Neuron (in vitro differentiated cells): ENCODE measurements around the gene THAP4.

ENCODE experiments used
- H2AFZ ChIP-seq: one replicate; pipeline ENCODE4 v1.6.1; 2013; ENCODE audit warnings: low read depth, mild to moderate bottlenecking, inconsistent platforms, low read length, moderate library complexity
- H3K27me3 ChIP-seq: one replicate; pipeline ENCODE4 v1.6.1; 2013; ENCODE audit warnings: low read length; ENCODE audit not compliant: insufficient read depth
- H3K36me3 ChIP-seq: one replicate; pipeline ENCODE4 v1.6.1; 2013; ENCODE audit warnings: low read length; ENCODE audit not compliant: insufficient read depth
- H3K4me1 ChIP-seq: one replicate; pipeline ENCODE4 v1.6.1; 2013; ENCODE audit warnings: low read length; ENCODE audit not compliant: insufficient read depth
- H3K4me3 ChIP-seq: 2 replicates; pipeline ENCODE4 v1.5.1; 2013; ENCODE audit warnings: mild to moderate bottlenecking, low read length, moderate library complexity
- H3K9me3 ChIP-seq: one replicate; pipeline ENCODE4 v1.6.1; 2013; ENCODE audit warnings: low read length

THAP4 gene

DNA sequence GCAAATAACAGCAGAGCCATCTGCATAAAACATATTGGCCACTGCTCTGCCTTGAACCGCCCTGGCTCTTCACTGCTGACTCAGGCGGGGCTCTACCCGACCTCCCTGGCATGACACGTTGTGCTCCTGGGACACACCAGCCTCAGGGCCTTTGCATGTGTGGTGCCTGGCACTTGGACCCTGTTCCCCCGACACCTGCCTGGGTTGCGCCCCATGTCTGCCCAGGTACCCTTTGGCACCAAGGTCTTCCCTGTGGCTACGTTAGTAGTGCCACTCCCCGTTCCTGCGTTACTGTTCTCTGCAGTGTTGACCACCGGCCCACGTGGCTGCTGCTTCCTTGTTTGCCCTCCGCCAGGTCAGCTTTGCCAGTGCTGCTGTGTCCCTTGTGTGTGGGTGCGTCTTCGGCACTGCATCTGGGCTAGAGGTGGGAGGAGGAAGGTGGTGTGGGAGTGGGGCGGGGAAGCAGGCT, 20.9 kb upstream of the THAP4 start:
- Histone ChIP-seq H3K4me1 (no peaks in the 10 kb centered on the region), H2AFZ (no peak overlapping the region), H3K36me3 (peaks cover 60% of the 10 kb centered on the region), H3K9me3 (no peaks in the 10 kb centered on the region), H3K4me3 (no peak overlapping the region), H3K27me3 (no peaks in the 10 kb centered on the region)

DNA sequence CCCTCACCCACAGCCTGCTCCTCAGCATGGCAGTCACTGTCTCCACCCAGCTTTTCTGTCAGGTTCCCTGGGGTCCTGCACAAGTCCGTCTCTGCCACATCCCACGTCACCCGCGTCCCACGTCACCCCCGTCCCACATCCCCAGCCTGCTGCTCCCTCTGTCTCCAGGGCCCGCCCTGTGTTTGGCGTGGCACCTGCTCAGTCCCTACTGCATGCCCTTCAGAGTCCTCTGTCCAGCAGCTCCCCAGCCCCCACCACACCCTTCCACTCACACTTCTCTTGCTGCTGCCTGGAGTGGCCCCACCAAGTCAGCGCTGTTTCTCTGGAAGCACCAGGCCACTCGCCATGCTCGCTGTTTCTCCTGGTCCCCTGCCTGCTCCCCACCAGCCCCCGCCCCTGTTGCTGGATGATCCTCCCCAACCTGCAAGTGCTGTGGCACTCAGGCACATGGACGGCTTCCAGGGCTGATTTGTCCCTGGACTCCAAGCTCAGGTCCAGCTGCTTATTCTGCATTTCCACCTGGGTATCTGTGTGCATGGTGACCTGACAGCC, 19.3 kb upstream of the THAP4 start:
- peaks cover 67% of the 10 kb centered on the region for H3K36me3 ChIP-seq
- no peak overlapping the region for H2AFZ ChIP-seq
- no peaks in the 10 kb centered on the region for H3K4me1 ChIP-seq
- no peaks in the 10 kb centered on the region for H3K9me3 ChIP-seq
- H3K27me3 ChIP-seq = no peaks in the 10 kb centered on the region
- no peak overlapping the region for H3K4me3 ChIP-seq

DNA sequence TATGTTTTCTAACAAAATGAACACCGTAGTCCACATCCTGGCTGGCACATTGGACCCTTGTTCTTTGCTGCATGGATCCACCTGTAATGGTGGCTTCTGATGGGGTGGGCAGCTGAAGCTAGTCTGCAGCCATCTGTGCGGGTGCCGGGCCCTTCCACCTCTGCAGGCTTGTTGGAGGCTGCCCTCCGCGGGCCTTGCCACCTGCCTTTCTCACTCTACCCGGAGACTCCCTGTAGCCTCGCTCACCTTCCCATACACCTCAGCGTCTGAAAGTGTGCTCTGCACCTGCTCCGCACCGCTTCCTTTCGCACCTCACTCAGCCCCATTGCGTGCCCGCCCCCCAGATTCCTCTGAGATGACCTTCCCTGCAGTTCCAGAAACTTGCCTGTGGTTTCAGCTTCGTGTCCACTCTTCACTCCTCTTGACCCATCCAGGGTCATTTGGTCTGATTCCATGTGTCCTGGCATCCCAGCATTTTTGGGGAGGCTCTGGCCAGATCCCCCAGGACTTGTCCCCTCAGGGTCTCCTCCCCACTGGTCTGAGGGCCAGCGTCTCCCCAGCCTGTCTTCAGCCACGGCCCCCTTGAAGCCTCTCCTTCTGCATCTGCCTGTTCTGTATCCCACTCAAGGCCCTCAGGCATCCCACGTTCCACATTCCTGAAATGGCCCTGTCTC, 18.7 kb upstream of the THAP4 start:
- H2AFZ ChIP-seq = no peak overlapping the region
- H3K36me3 ChIP-seq = peaks cover 67% of the 10 kb centered on the region
- no peaks in the 10 kb centered on the region for H3K4me1 ChIP-seq
- H3K4me3 ChIP-seq = no peak overlapping the region
- no peaks in the 10 kb centered on the region for H3K27me3 ChIP-seq
- no peaks in the 10 kb centered on the region for H3K9me3 ChIP-seq

DNA sequence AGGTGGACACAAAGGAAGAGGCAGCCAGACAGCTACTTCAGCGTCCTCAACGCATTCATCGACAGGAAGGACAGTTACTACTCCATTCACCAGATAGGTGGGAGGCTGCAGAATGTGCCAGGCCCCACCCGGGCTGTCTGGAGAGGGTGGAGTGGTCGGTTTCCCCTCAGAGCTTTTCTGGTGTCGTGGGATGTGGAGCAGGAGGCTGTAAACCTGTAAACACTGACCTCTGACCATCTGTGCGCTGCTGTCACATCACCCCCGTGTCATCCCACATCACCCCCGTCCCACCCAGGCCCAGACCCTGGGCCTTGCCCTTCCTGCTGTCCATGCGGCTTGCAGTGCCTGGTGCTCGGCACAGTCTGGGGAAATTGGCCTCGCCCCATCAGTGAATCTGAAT, 17.6 kb upstream of the THAP4 start:
- Histone ChIP-seq H3K27me3 (no peaks in the 10 kb centered on the region), H2AFZ (no peak overlapping the region), H3K36me3 (peaks cover 67% of the 10 kb centered on the region), H3K4me1 (no peaks in the 10 kb centered on the region), H3K4me3 (no peak overlapping the region), H3K9me3 (no peaks in the 10 kb centered on the region)

DNA sequence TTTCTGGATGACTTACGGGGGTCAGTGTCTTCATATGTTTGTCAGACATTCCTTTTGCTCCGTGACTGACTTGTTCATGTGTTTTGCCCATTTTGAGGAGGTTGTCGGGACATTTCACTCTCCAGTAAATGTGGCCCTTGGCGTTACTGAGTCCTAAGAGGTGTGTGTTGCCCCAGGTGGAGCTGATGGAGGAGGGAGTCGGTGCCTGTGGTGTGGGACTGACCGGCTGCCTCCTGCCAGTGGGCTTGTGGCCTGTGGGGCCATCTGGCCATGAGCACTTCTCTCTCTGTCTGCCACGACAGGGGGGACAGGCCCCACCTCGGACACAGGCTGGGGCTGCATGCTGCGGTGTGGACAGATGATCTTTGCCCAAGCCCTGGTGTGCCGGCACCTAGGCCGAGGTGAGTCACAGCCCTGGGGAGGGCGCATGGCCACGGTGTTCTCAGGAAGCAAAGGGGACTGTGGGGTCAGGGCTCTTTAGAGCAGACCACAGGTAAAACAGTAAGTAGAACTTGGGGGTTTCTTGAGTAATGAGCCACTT, 16.3 kb upstream of the THAP4 start:
- Histone ChIP-seq H3K27me3 (no peaks in the 10 kb centered on the region), H3K9me3 (no peaks in the 10 kb centered on the region), H3K36me3 (peaks cover 63% of the 10 kb centered on the region), H3K4me1 (peaks cover 6% of the 10 kb centered on the region), H3K4me3 (no peak overlapping the region), H2AFZ (no peak overlapping the region)

DNA sequence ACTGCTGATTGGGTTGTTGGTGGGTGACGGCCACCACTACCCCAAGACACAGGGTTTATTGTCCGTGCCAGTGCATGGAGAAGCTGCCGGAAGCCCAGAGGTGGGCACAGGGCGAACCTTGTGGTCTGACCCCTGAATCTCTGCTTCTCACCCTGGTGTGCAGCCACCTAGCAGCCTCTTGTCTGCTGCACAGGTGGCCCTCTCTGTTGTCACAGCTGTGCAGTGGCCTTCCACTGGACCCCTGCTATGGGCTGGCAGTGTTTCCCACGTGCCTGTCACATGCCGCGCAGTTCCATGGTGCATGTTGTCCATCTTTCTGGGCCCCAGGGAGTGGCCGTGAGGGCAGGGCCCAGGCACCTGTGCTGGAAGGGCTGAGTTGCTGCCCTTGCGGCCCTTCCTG, 15.8 kb upstream of the THAP4 start:
- peaks cover 8% of the 10 kb centered on the region for H3K4me1 ChIP-seq
- peaks cover 60% of the 10 kb centered on the region for H3K36me3 ChIP-seq
- H2AFZ ChIP-seq = no peak overlapping the region
- no peaks in the 10 kb centered on the region for H3K9me3 ChIP-seq
- H3K4me3 ChIP-seq = no peak overlapping the region
- H3K27me3 ChIP-seq = no peaks in the 10 kb centered on the region

DNA sequence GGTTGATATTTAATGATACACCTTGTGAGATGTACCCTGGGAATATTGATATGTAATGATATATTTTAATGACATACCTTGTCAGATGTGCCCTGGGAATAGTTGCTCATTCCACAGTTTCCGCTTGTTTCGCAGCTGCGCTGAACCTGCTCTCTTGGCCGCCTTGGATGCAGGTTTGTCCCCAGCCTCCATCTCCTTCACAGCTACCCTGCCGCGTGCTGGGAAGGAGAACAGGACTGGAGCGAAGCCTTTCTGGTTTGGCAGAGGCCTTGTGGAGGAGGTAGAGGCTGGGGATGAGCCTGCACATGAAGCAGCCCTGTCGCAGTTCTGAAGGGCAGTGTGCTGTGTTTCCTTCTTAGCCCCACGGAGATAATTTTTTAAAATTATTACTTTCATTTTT, 15.2 kb upstream of the THAP4 start:
- no peaks in the 10 kb centered on the region for H3K27me3 ChIP-seq
- H3K36me3 ChIP-seq = peaks cover 58% of the 10 kb centered on the region
- H2AFZ ChIP-seq = no peak overlapping the region
- H3K4me3 ChIP-seq = no peak overlapping the region
- no peaks in the 10 kb centered on the region for H3K9me3 ChIP-seq
- H3K4me1 ChIP-seq = peaks cover 8% of the 10 kb centered on the region

DNA sequence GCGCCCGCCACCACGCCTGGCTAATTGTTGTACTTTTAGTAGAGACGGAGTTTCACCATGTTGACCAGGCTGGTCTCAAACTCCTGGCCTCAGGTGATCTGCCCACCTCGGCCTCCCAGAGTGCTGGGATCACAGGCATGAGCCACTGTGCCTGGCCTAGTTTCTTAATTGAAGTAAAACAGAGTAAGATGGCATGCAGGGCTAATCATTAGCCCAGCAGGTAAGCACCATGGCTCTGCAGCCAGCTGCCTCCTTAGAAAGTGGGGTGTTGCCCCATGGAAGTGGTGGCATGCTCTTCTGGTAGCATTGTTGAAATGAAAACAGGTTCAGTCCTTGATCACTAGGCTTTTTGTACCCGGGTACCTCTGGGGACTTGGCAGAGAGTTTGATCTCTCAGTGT, 13.0 kb upstream of the THAP4 start:
- H3K27me3 ChIP-seq = no peaks in the 10 kb centered on the region
- no peak overlapping the region for H3K4me3 ChIP-seq
- H3K9me3 ChIP-seq = peaks cover 4% of the 10 kb centered on the region
- peaks cover 8% of the 10 kb centered on the region for H3K4me1 ChIP-seq
- no peak overlapping the region for H2AFZ ChIP-seq
- H3K36me3 ChIP-seq = peaks cover 46% of the 10 kb centered on the region

DNA sequence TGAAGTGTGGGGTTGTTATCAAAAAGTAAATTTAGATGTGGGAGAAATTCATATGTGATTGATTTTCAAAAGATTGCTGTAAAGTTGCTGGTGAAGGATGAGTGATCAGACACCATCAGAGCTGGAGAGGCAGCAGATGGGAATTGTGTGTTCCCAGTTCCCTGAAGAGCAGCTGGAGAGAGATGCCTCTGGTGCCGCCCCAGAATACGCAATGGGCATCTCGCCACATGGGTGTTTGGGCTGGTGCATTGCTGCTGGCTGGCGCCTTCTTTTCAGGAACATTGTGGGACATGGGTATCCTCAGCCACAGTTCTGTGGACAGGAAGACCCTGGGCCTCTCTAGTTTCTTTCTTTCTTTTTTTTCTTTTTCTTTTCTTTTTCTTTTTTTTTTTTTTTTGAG, 12.4 kb upstream of the THAP4 start:
- peaks cover 8% of the 10 kb centered on the region for H3K4me1 ChIP-seq
- no peaks in the 10 kb centered on the region for H3K27me3 ChIP-seq
- H2AFZ ChIP-seq = no peak overlapping the region
- peaks cover 41% of the 10 kb centered on the region for H3K36me3 ChIP-seq
- no peak overlapping the region for H3K4me3 ChIP-seq
- H3K9me3 ChIP-seq = peaks cover 4% of the 10 kb centered on the region

DNA sequence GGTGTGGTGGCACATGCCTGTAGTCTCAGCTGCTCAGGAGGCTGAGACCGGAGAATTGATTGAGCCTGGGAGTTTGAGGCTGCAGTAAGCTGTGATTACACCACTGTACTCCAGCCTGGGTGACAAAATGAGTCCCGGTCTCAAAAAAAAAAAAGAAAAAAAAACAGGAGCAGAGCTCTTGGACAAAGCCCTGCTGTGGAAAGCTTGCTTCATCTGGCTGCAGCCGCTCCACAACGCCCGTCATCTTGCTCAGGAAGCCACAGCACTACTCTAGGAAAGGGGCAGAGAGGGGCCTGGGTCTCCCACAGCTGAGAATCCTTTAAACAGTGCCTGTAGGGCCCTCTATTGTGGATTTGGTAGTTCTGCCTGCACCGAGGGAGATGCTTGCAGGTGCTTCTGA, 11.5 kb upstream of the THAP4 start:
- Histone ChIP-seq H3K36me3 (peaks cover 42% of the 10 kb centered on the region), H3K4me3 (no peak overlapping the region), H3K27me3 (no peaks in the 10 kb centered on the region), H3K4me1 (peaks cover 8% of the 10 kb centered on the region), H3K9me3 (peaks cover 4% of the 10 kb centered on the region), H2AFZ (no peak overlapping the region)

DNA sequence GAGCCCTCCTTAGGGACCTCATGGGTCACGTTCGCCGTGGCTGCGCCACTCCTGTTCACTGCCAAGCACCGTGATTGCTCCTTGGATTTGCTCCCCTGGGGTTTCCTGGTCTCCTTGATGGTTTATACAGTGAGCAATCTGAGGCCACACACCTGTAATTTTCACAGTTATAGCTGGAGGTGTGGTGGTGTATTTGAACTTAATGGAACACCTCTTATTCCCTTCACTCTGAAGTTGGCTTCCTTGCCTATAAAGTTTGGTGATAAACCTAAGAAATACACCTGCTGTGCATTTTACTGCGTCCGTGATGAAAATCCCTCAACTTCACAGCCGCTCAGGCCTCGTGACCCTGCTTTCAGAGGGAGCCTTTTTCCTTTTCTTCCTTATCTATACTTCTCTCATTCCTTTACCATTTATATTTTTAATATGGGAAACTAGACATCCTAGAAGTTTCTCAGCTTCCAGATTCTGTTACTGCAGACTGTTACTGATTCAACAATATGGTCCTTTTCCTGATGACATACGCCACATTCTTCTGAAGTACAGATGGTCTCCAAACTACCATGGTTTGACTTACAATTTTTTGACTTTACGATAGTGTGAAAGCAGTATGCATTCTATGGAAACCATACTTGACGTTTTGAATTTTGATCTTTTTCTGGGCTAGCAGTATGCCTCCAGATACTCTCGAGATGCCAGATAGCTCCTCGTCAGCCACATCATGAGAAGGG, 9.1 kb upstream of the THAP4 start:
- Histone ChIP-seq H3K27me3 (no peaks in the 10 kb centered on the region), H3K4me1 (peaks cover 8% of the 10 kb centered on the region), H3K4me3 (no peak overlapping the region), H3K9me3 (peaks cover 4% of the 10 kb centered on the region), H3K36me3 (peaks cover 18% of the 10 kb centered on the region), H2AFZ (no peak overlapping the region)

DNA sequence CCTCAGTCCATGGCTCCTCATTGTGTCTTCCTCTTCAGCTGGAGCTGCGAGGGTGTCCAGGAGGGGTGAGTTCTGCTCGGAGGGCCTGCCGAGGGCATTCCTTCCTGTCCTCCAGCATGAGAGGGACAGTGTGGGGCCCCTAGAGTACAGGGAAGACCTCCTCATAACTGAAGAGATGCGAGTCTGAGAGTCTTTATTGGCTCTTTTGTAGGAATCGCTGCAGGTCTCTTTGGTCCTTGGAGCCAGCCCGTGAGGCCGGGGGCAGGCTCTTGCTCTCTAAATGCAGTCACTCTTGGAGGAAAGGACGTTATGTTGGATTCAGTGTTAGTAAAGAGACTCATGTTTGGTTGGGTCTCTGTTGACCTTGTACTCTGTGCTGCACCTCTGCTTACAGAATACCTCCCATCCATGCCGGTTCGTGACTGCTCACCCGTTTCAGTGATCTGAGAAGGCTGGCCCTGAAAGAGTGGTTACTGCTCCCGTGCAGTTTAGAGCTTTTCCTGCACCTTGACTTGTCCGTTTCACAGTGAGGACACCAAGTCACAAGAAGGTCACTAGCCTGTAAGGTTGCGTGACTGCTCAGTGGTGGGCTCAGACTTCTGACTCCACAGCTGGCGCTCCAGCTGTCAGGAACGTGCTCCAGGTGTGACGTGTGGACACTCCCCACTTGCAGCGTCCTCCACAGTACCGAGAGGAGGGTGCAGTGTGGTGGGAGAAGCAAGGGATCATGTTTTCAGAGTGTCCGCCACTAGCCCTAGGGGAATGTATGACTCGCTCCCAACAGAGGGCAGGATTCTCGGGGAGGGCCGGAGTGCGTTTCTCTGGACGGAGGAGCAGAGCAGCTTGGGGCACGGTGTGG, 8.3 kb upstream of the THAP4 start:
- H3K27me3 ChIP-seq = no peaks in the 10 kb centered on the region
- H3K4me3 ChIP-seq = no peak overlapping the region
- no peak overlapping the region for H2AFZ ChIP-seq
- peaks cover 8% of the 10 kb centered on the region for H3K4me1 ChIP-seq
- peaks cover 11% of the 10 kb centered on the region for H3K36me3 ChIP-seq
- peaks cover 4% of the 10 kb centered on the region for H3K9me3 ChIP-seq
